ENCODE results near the gene CCDC57.

DNA sequence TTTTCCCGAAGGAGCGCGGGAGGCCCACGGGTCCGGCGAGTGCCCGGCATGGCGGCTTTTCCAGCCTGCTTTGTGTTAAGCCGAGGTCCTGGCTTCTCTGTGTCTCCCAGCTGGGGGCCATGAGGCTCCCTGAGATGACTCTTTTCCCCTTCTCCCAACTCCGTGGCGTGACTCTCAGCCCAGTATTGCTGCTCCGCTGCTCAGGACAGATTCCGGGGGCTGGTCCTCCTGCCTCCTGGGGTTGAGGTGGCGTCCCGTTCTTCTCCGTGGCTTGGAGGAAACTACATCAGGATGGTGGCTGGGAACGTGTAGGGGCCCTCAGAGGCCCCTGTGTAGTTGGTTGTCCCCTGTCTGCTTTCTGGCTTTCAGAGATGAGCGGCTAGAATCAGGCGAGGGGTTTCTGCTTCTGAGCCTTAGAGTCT lies 160.0 kb downstream of the CCDC57 start:
- TF ChIP-seq CTCF (conservative IDR thresholded peaks at IDR 0.05; ENCODE audit: low read depth, low read length), result no peak
- TF ChIP-seq RAD21 (IDR thresholded peaks at IDR 0.05; ENCODE audit: low read length), result no peak
- TF ChIP-seq POLR2A (IDR thresholded peaks at IDR 0.05; ENCODE audit: low read depth, low read length), result no peak
- TF ChIP-seq ELK1 (IDR thresholded peaks at IDR 0.05; ENCODE audit: borderline replicate concordance, low read depth, low read length), result no peak
- TF ChIP-seq, protein P1, sequence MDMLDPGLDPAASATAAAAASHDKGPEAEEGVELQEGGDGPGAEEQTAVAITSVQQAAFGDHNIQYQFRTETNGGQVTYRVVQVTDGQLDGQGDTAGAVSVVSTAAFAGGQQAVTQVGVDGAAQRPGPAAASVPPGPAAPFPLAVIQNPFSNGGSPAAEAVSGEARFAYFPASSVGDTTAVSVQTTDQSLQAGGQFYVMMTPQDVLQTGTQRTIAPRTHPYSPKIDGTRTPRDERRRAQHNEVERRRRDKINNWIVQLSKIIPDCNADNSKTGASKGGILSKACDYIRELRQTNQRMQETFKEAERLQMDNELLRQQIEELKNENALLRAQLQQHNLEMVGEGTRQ (IDR thresholded peaks at IDR 0.05; ENCODE audit: low read depth, low read length), result no peak
- no peak for TF ChIP-seq RCOR1 (IDR thresholded peaks at IDR 0.05; ENCODE audit: insufficient replicate concordance, low read length)
- no peak for TF ChIP-seq CEBPB (IDR thresholded peaks at IDR 0.05; ENCODE audit: low read depth, low read length)
- TF ChIP-seq MAZ (IDR thresholded peaks at IDR 0.05; ENCODE audit: borderline replicate concordance, low read depth, low read length), result no peak
- TF ChIP-seq MXI1 (IDR thresholded peaks at IDR 0.05; ENCODE audit: borderline replicate concordance, low read depth, low read length), result no peak; the same call in 1 of the 2 replicates
- TF ChIP-seq MAFK (IDR thresholded peaks at IDR 0.05; ENCODE audit: low read depth, low read length), result no peak
- no peak for TF ChIP-seq RFX5 (IDR thresholded peaks at IDR 0.05; ENCODE audit: low read depth, low read length)
- TF ChIP-seq BHLHE40 (IDR thresholded peaks at IDR 0.05; ENCODE audit: low read depth, low read length), result no peak
- no peak for TF ChIP-seq FOS (IDR thresholded peaks at IDR 0.05; ENCODE audit: low read depth, low read length)
- no peak for TF ChIP-seq SMC3 (IDR thresholded peaks at IDR 0.05; ENCODE audit: low read depth, low read length)

Measured in IMR-90 (cell line).